Esophagus squamous epithelium (tissue), 4 donors: ENCODE data around the gene TRMT61B.

ENCODE experiments used
- POLR2A ChIP-seq, 4 donors: fragments of 450-650 bp; IDR thresholded peaks; one replicate each; pipeline ENCODE4 v1.6.1; 2017; ENCODE audit warnings: antibody characterized with exemption in 4 of 4, mild to moderate bottlenecking in 4 of 4, moderate library complexity in 3 of 4
- TF ChIP-seq, protein P1 (sequence below), 6 experiments: fragments of 450-650 bp in 4 of 6; fragments of 200-600 bp in 2 of 6; sonication (generic) in 2 of 6; IDR thresholded peaks; one replicate each; pipeline ENCODE4 v1.5.1; 2016 to 2019; ENCODE audit warnings: antibody characterized with exemption in 6 of 6, mild to moderate bottlenecking in 4 of 6, moderate library complexity in 4 of 6

- no peak for TF ChIP-seq POLR2A (IDR thresholded peaks at IDR 0.05)
- TF ChIP-seq, protein P1, sequence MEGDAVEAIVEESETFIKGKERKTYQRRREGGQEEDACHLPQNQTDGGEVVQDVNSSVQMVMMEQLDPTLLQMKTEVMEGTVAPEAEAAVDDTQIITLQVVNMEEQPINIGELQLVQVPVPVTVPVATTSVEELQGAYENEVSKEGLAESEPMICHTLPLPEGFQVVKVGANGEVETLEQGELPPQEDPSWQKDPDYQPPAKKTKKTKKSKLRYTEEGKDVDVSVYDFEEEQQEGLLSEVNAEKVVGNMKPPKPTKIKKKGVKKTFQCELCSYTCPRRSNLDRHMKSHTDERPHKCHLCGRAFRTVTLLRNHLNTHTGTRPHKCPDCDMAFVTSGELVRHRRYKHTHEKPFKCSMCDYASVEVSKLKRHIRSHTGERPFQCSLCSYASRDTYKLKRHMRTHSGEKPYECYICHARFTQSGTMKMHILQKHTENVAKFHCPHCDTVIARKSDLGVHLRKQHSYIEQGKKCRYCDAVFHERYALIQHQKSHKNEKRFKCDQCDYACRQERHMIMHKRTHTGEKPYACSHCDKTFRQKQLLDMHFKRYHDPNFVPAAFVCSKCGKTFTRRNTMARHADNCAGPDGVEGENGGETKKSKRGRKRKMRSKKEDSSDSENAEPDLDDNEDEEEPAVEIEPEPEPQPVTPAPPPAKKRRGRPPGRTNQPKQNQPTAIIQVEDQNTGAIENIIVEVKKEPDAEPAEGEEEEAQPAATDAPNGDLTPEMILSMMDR (IDR thresholded peaks at IDR 0.05), result no peak
Measured at GRCh38 chr2:28855977-28856376, 14.1 kb downstream of the TRMT61B start.
